Medulla oblongata (tissue), 1 donor: ENCODE results near the gene VEGFA.

Experiments used
- DNase-seq: peaks from one replicate; pipeline ENCODE4 v3.0.0-alpha.2; 2015; ENCODE audit errors: extremely low spot score

Gene VEGFA

DNA sequence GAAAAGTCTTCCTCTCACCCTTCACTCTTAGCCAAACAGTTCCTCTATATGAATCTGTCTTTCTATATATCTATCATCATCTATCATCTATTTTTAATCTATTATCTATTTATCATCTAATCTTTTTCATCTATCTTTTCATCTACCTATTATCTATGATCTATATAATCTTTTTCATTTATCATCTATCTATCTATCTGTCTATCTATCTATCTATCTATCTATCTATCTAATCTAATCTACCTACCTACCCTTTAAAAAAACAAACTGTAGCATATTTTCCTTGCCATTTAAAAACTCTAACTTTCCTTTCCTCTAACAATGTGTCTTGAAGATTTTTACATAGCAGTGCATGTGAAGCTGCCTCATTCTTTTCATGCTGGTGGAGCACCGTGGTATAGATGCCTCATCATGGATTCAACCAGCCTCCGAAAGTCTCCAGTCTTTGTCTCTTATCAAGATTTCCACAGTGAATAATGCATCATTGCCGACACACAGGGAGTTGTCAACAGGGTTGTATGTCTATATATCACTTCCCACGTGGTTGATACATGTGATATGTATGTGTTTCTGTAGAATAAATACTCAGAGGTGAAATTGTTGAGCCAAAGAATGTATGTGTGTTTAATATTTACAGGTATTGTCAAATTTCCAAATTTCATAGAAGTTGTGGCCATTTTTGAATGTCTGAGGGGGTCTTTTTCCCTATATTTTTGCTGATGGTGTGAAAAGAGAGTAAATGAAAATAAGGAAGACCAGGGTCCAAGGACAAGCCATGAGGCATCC lies 51.3 kb downstream of the VEGFA start:
- DNase-seq = no peak

DNA sequence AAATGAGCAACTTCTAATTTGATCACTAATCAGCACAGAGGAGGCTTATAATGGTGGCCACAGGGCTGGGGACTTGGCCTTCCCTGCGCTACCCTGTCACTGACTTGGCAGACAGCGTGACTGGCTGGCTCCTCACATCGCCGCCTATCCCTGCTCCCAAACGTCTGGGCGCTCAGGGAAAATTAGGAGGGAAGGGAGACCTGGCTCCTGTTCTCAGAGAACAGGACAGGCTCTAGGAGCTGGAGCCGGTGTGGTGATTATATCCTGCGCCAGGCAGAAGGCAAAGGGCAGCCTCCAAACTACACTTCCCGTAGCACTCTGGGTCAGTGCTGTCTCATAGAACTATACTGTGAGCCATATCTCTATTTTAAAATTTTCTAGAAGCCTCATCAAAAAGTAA lies 53.4 kb downstream of the VEGFA start:
- no peak for DNase-seq

DNA sequence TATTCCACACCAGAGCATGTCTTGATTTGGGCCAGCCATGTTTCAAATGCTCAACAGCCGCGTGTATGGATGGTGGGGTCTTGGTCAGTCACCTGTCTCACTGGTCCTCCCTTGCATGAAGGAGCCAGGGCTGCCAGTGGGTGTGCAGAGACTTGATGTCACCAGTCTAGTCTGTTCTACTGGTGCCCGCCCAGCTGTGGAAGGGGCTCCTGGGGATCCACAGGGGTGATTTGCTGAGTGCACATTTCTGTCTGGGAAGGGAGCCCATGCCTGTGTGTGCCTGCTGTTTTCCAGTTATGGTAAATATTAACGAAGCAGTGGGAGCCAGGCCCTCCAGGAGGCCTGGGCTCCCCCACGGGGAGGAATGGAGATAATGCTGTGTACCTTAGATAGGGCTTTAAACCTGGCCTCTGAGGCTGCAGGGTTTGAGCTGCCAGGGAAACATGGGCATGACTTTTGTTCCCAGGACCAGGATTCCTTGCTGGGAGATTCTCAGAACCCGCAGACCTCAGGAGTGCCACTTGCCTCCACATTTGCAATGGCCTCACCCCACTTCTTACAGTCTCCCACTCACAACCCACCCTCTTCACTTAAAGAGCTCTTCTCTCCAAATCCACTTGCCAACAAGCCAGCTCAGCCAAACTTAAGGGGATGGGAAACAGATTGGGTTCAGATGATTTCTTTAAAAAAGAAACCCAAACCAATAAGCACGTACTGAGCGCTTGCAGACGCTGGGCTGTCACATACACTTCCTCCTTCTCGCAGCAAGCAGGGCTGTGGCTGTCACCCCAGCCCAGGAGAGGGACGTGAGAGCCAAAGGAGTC lies 54.1 kb downstream of the VEGFA start:
- DNase-seq = no peak

DNA sequence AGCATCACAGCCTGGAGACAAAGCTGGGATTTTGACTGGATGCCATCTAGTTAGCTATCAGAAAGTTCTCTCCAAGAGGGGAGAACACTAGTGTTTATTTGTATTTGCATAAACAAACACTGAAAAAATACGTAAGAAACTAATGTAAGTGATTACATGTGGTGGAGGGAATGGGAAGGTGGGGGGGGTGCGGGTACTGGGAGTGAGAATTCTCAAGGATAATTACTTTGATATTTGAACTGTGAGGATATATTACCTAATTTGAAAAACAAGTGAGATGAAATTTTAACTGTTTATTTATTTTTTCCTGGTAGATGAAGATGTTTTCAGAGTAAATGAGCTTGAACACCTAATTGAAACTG lies 54.7 kb downstream of the VEGFA start:
- no peak for DNase-seq

DNA sequence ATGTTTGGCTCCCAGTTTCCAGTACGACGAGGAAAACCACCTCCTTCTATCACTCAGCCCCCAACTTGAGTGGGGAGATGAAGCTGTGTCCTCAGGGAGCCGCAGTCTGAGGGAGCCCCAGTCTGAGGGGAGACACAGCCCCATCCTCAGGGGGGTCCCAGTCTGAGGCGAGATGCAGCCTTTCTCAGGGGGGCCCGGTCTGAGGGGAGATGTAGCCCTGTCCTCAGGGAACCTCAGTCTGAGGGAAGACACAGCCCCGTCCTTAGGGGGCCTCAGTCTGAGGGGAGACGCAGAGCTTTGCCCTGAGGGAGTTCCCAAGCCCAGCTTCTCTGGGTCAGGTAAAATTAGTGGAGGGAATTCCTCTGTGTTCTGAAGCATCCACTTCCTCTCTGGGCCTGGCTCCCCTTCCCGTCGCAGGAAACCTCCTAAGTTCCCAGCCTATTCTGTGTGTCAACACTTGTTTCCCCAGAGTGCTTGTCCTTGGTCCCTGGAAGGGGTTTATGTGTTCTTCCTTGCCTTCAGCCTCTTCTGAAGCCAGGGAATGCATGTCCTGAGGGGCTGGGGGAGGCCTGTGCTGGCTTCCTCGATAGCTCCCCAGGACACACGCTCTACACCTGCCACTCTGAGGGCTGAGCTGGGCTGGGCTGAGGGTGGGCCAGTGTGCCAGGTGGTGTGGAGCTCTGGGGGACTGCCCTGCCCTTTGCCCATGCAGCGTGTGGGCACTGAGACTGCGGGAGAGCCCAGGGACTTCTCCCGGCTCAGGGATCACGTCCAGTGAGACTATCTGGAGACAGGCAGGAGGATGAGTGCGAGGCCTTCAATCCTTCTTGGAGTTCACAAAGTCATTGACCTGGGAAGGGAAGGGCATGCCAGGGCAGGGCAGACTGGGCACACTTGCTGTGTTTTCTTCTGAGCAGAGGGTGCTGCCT lies 55.4 kb downstream of the VEGFA start:
- DNase-seq = no peak

DNA sequence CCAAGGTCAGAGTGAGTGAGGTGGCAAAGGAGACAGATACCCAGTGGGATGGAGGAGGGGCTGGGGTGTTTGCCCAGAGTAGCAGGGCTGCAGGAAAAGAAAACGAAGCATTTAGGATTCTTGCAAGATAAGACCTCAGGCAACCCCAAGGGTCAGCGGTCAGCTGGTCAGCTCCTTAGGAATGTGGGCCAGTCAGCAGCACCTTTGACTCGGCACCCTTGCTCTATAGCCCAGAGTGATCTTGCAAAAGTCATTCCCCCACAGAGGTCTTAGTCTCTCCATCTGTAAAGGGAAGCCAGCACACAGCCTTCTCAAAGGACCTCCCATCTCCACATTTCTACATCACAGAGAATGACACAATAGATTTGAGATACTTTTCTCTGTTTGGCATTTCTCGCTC lies 56.7 kb downstream of the VEGFA start:
- no peak for DNase-seq

DNA sequence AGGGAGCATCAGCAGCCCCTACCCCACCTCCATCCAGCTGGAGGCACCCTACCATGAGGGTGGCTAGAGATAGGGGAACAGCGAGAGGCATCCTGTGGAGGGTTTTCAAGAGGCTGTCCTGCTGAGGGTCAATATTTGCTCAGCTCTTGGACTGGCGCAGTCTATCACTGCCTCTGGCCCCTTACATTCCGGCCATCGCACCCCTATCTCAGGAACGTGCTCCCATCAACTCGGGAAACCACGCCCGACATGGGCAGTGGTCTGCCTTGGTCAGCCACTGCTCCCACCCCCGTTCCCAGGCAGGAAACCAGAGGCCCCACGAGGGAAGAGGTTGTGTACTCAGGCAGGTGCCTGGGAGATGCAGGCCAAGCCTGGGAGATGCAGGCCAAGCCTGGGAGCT lies 57.9 kb downstream of the VEGFA start:
- no peak for DNase-seq

DNA sequence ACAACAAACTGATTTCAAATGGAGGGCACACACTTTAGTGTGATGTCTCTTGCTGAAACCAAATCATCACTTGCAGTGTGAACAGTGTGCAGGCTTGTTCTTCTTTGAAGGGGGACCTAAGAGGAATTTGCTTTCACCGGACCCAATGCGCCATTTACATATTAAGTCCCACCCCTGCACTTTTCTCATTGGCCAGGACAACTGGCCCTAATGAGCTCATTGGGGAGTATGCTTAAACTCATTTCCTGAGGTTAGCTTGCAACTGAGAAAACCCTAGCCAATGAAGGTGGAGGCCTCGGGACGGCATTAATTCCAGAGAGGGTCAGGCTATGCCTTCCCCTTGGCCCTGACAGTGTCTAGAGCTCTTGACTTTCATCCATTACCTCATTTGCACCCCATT lies 58.7 kb downstream of the VEGFA start:
- no peak for DNase-seq

DNA sequence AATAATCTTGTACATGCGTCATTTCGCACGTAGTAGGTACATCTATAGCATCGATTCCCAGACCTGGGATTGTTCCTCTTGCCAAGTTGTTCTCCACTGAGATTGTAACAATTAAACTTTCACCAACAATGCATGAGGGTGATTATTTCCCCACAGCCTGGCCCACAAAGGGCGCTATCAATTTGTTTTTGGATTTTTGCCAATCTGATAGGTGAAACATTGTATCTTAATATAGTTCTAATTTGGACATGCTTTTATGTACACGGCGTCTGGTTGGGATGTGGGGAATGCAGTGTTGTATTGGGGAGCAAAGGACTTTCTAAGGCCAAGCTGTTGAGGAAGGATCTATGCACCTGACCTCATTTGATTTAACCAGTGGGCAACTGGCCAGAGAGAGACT lies 59.5 kb downstream of the VEGFA start:
- no peak for DNase-seq

DNA sequence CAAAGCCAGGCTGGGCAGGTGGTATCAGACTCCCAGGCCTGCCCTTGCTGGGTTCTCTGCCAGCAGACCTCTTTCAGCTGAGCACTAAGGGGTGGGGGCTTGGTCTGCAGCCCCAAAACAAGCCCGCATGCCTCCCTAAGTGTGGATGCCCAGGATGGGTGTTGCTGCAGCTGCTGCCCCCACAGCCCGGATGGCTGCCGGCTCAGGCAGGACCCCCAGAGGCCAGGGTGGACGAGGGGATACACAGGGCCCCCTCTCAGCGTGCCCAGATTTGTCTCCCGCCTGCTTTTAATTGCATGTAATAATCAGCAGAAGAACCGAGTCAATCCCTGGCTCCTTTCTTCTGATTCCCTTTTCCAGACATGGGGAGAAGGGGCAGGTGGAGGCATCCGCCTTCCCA lies 60.8 kb downstream of the VEGFA start:
- no peak for DNase-seq

DNA sequence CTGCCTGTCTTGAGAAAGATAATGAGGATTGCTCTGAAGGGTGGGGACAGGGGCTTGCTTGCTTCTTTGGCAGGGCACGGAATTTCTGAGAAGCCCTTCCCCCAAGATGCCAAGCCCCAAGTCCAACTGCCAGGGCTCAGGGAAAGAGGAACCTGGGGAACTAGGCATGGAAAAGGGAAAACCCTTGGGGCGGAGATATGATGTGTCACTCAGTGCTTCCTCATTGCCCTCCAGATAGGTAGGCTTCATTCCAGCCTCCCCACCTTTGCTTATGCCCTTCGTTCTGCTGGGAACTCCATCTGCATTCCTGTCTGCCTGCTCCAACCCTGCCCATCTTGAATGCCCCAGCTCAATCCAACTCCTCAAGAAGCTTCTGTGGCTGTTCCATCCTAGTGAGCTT lies 61.2 kb downstream of the VEGFA start:
- no peak for DNase-seq

DNA sequence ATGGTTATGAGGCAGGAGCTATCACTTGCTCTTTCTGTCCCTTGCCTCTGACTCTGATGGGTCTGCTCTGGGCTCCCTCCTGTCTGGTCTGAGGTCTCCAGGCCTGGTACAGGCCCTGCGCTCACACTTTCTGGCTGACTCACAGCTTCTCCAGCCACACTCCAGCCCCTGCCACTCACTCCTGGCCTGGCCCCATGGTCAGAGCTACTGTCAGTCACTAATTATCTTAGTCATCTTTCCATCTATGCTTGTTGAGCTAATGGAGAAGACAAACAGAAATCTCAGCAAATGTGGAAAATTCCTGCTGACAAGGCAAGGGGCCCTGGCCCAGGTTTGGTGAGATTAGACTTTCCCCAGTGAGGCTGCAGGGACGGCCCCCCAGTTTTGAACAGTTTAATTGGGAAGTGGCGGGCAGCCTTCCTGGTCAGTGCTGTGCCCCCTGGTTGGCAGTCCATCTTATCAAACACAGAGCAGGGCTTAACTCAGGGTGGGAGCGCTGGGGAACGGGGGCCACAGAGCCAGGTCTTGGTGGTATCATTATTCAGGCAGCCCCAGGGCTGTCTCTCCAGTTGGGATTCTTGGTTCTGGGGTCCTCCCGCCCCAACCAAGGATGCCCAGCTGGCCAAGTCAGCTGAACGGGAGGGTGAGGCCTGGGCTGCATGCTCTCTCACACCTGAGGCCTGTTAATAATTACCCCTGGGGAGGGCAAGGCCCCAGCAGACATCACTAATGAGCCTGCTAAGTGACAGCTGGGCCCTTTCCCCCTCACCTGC lies 63.4 kb downstream of the VEGFA start:
- no peak for DNase-seq

DNA sequence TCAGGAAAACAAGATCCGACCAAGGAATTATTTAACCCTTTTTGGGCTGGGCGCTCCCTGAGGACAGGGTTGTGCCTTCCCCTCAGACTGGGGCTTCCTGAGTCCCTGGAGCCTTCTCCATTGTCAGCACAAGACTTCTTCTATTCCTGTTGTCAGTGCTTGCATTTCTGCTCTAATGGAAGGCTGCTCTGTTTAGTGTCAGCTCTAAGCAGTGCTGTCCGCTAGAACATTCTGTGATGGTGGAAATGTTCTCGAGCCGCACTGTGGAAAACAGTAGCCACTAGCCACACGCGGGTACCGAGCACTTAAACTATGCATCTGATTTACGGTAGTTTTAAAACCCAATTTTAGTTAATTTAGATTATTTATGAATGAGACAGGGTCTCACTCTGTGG lies 64.0 kb downstream of the VEGFA start:
- no peak for DNase-seq

DNA sequence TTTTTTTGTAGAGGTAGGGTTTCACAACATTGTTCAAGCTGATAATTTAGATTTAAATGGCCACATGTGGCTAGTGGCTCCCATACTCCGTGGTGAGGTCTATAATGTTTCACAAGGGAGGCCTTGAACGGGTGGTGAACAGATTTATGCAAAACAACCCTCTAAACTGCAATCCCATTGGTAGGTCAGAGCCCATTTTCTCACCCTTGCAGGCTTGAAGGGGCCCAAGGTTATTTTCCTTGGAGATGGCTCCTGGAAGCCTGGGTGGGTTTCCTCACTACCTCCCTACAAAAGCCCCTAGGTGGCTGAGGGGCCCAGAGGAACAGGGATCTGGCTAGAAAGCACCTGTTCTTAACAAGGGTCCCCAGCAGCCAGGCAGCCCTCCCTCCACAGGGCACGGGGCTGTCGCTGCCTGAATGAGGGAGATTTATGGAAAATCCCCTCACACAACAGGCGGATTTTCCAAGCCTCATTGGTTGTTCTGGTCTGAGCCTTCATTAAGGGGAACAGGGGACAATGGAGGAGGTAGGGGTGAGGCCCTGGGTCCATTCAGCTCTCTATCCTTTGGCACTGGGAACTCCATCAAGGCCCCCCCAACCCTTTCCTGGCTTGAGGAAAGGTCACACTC lies 64.6 kb downstream of the VEGFA start:
- no peak for DNase-seq

DNA sequence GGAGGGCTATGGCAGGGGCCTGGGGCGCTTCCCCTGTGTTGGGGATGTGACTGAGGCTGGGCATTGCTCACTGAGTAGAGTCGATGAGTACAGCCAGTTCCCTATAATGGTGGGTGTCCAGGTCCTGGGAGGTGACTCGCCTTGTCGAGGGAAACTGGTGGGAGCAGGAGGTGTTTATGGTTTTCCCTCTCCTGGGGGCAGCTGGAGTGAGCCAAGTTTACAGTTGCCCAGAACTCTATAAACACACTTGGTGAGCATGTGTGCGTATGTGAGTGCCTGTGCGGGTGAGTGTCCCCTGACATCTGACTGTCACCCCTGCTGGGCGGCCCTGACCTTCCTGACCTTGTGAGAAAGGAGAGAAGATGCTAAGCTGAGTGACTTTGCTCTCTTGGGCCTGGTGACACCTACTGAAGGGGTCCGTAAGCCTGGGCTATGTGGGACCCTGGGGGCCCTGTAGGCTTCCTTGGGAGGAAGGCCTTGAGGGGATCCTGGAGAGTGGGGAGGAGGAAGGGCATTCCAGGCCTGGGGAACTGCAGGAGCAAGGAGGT lies 65.9 kb downstream of the VEGFA start:
- no peak for DNase-seq
